K562 (cell line): ENCODE data around the gene RHOF. TPM values are rescaled to one million over a fixed set of nuclear protein-coding genes. Genes with fewer than 3 reads are reported as not detected.

Experiments used
- ATF7 ChIP-seq: fragments of 450-650 bp; IDR thresholded peaks from 2 replicates; pipeline ENCODE4 v1.7.1; 2014; ENCODE audit warnings: mild to moderate bottlenecking, moderate library complexity
- CBX5 ChIP-seq: IDR thresholded peaks from 2 replicates; pipeline ENCODE4 v1.6.1; 2014; ENCODE audit warnings: low read depth, borderline replicate concordance
- CHD1 ChIP-seq: fragments of 200-600 bp; sonication (generic); IDR thresholded peaks from one replicate; pipeline ENCODE4 v1.6.1; 2012; ENCODE audit warnings: mild to moderate bottlenecking, moderate library complexity, low read length, inconsistent platforms
- COPS2 ChIP-seq: fragments of 450-650 bp; conservative IDR thresholded peaks from 2 replicates; pipeline ENCODE4 v1.6.1; 2016; ENCODE audit warnings: mild to moderate bottlenecking, moderate library complexity
- CREBBP ChIP-seq: IDR thresholded peaks from one replicate; pipeline ENCODE4 v1.6.1; 2012; ENCODE audit warnings: low read depth, mild to moderate bottlenecking, control low read depth, inconsistent platforms, low read length
- DIDO1 ChIP-seq: fragments of 450-650 bp; IDR thresholded peaks from 2 replicates; pipeline ENCODE4 v1.6.1; 2016; ENCODE audit warnings: low read depth, missing biosample characterization, missing genetic modification characterization
- E2F1 ChIP-seq: sonication (generic); formaldehyde crosslinking; IDR thresholded peaks from 2 replicates; pipeline ENCODE4 v1.8.1; 2023; ENCODE audit warnings: mild to moderate bottlenecking, missing genetic modification reagents, moderate library complexity
- ELF1 ChIP-seq: fragments of 200-800 bp; sonication (Bioruptor generic); IDR thresholded peaks from 2 replicates; pipeline ENCODE4 v1.6.1; 2016; ENCODE audit warnings: missing genetic modification characterization, missing compliant biosample characterization
- MTA3 ChIP-seq: fragments of 450-650 bp; formaldehyde crosslinking; IDR thresholded peaks from 2 replicates; pipeline ENCODE4 v1.6.1; 2017; ENCODE audit warnings: mild to moderate bottlenecking, borderline replicate concordance
- RAD21 ChIP-seq, 2 experiments: fragments of 250-450 bp in 1 of 2; fragments of 450-650 bp in 1 of 2; sonication (Bioruptor Pico) in 1 of 2; formaldehyde crosslinking in 1 of 2; IDR thresholded peaks in 1 of 2; conservative IDR thresholded peaks in 1 of 2; 2 replicates each; pipeline versions ENCODE4 v1.4.0 to v1.8.0; 2020 to 2022; ENCODE audit warnings: mild to moderate bottlenecking in 2 of 2, moderate library complexity in 1 of 2
- ZKSCAN3 ChIP-seq: fragments of 250-450 bp; sonication (Bioruptor Pico); IDR thresholded peaks from 2 replicates; pipeline ENCODE4 v1.4.0; 2020
- ZNF239 ChIP-seq: fragments of 250-450 bp; sonication (Bioruptor Pico); IDR thresholded peaks from 2 replicates; pipeline ENCODE4 v1.4.0; 2020; ENCODE audit warnings: mild to moderate bottlenecking
- ZNF24 ChIP-seq: fragments of 450-650 bp; IDR thresholded peaks from 2 replicates; pipeline ENCODE4 v1.6.1; 2016
- ZNF518B ChIP-seq: fragments of 250-450 bp; sonication (Bioruptor Pico); IDR thresholded peaks from 2 replicates; pipeline ENCODE4 v1.5.0; 2021; ENCODE audit warnings: mild to moderate bottlenecking, moderate library complexity
- polyA plus RNA-seq, 8 experiments: library from polyadenylated mRNA; depleted of rRNA in 4 of 8; stranded (reverse) in 5 of 8; unstranded in 3 of 8; fragments of >200 nt; fragmentation: Nextera tagmentation in 2 of 8; fragmentation: Illumina TruSeq in 1 of 8; extraction: Ambion mirVana in 2 of 8; extraction: Trizol in 1 of 8; gene quantifications; 2 replicates each; pipeline versions ENCODE4 v1.2.1 to v1.2.3, GENCODE V29; 2011 to 2014; ENCODE audit warnings: inconsistent platforms in 1 of 8, missing spikeins in 1 of 8
- total RNA-seq, 7 experiments: library from RNA; depleted of rRNA in 6 of 7; stranded (reverse); fragments of >200 nt in 6 of 7; fragmentation: Illumina TruSeq in 2 of 7; extraction: Trizol in 2 of 7; gene quantifications; 2 replicates each; pipeline versions ENCODE4 v1.2.1 to v1.2.3, GENCODE V29; 2011 to 2021; ENCODE audit warnings: low replicate concordance in 1 of 7
- TF ChIP-seq, protein P1 (sequence below): IDR thresholded peaks from 2 replicates; pipeline ENCODE4 v1.6.1; 2014; ENCODE audit warnings: antibody characterized with exemption
- TF ChIP-seq, protein P2 (sequence below), 2 experiments: fragments of 150-350 bp in 1 of 2; IDR thresholded peaks; 2 replicates each; pipeline ENCODE4 v1.6.1; 2012 to 2016; ENCODE audit warnings: low read depth in 2 of 2, low read length in 2 of 2, mild to moderate bottlenecking in 1 of 2, moderate library complexity in 1 of 2

Gene RHOF
- total and polyA plus RNA-seq, 9 of the 15 experiments (the other 6 are each of a cell fraction or from before 2014, with no cell fraction given): 0.13 to 10.1 (median 4.0) TPM

- TF ChIP-seq, protein P1, sequence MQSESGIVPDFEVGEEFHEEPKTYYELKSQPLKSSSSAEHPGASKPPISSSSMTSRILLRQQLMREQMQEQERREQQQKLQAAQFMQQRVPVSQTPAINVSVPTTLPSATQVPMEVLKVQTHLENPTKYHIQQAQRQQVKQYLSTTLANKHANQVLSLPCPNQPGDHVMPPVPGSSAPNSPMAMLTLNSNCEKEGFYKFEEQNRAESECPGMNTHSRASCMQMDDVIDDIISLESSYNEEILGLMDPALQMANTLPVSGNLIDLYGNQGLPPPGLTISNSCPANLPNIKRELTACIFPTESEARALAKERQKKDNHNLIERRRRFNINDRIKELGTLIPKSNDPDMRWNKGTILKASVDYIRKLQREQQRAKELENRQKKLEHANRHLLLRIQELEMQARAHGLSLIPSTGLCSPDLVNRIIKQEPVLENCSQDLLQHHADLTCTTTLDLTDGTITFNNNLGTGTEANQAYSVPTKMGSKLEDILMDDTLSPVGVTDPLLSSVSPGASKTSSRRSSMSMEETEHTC: no peak
- TF ChIP-seq COPS2 (no peak), ZNF24 (no peak), CREBBP (no peak), CBX5 (no peak), ZNF518B (CRISPR knock-in tag) (no peak), RAD21 (CRISPR knock-in tag; conservative IDR thresholded peaks at IDR 0.05 in 1 of 2, IDR thresholded peaks at IDR 0.05 in 1 of 2) (peak; percentile 94 to 98), MTA3 (0 out of 2 replicates have a peak, but pooled peaks have one; percentile 24), DIDO1 (tag) (no peak), E2F1 (CRISPR knock-in tag) (no peak), ZKSCAN3 (no peak), ZNF239 (CRISPR knock-in tag) (no peak), ATF7 (0 out of 2 replicates have a peak, but pooled peaks have one; percentile 32), CHD1 (no peak), ELF1 (tag) (peak; percentile 72; the same call in 1 of the 2 replicates)
- TF ChIP-seq, protein P2, sequence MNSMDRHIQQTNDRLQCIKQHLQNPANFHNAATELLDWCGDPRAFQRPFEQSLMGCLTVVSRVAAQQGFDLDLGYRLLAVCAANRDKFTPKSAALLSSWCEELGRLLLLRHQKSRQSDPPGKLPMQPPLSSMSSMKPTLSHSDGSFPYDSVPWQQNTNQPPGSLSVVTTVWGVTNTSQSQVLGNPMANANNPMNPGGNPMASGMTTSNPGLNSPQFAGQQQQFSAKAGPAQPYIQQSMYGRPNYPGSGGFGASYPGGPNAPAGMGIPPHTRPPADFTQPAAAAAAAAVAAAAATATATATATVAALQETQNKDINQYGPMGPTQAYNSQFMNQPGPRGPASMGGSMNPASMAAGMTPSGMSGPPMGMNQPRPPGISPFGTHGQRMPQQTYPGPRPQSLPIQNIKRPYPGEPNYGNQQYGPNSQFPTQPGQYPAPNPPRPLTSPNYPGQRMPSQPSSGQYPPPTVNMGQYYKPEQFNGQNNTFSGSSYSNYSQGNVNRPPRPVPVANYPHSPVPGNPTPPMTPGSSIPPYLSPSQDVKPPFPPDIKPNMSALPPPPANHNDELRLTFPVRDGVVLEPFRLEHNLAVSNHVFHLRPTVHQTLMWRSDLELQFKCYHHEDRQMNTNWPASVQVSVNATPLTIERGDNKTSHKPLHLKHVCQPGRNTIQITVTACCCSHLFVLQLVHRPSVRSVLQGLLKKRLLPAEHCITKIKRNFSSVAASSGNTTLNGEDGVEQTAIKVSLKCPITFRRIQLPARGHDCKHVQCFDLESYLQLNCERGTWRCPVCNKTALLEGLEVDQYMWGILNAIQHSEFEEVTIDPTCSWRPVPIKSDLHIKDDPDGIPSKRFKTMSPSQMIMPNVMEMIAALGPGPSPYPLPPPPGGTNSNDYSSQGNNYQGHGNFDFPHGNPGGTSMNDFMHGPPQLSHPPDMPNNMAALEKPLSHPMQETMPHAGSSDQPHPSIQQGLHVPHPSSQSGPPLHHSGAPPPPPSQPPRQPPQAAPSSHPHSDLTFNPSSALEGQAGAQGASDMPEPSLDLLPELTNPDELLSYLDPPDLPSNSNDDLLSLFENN (IDR thresholded peaks at IDR 0.05; ENCODE audit: low read depth in 2 of 2, low read length in 2 of 2): peak in 1 of 2 experiments; percentile 29; a peak in 1 of 4 replicates
These were observed 20.3 kb downstream of the RHOF start (continued) for GRCh38 chr12:121773011-121773777.
